Nucleus accumbens (tissue), 56 donors: ENCODE data around the gene AOC1.
A peak's percentile ranks its signal among the peaks of the same experiment; 100 is the strongest.

Source experiments
- DNase-seq, 56 donors: peaks; one replicate each; lab custom pipeline; 2025; lab: John Stamatoyannopoulos, UW

AOC1 gene

DNA sequence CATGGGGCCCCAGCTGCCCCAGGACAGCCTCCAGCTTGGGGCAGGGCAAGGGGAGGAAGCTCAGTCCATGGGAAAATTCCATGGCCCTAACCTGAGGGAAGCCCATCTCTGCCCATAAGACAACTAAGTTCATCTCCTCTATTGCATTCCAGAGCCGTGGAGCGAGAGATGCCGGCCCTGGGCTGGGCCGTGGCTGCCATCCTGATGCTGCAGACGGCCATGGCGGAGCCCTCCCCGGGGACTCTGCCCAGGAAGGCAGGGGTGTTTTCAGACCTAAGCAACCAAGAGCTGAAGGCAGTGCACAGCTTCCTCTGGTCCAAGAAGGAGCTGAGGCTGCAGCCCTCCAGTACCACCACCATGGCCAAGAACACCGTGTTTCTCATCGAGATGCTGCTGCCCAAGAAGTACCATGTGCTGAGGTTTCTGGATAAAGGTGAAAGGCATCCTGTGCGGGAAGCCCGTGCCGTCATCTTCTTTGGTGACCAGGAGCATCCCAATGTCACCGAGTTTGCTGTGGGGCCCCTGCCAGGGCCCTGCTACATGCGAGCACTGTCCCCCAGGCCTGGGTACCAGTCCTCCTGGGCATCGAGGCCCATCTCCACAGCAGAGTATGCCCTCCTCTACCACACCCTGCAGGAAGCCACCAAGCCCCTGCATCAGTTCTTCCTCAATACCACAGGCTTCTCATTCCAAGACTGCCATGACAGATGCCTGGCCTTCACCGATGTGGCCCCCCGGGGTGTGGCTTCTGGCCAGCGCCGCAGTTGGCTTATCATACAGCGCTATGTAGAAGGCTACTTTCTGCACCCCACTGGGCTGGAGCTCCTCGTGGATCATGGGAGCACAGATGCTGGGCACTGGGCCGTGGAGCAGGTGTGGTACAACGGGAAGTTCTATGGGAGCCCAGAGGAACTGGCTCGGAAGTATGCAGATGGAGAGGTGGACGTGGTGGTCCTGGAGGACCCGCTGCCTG is 4.3 kb downstream of the AOC1 start:
- DNase-seq = no peak

DNA sequence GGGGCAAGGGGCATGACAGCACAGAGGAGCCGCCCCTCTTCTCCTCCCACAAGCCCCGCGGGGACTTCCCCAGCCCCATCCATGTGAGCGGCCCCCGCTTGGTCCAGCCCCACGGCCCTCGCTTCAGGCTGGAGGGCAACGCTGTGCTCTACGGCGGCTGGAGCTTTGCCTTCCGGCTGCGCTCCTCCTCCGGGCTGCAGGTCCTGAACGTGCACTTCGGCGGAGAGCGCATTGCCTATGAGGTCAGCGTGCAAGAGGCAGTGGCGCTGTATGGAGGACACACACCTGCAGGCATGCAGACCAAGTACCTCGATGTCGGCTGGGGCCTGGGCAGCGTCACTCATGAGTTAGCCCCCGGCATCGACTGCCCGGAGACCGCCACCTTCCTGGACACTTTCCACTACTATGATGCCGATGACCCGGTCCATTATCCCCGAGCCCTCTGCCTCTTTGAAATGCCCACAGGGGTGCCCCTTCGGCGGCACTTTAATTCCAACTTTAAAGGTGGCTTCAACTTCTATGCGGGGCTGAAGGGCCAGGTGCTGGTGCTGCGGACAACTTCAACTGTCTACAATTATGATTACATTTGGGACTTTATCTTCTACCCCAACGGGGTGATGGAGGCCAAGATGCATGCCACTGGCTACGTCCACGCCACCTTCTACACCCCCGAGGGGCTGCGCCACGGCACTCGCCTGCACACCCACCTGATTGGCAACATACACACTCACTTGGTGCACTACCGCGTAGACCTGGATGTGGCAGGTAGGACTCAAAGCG is 5.1 kb downstream of the AOC1 start:
- no peak for DNase-seq

DNA sequence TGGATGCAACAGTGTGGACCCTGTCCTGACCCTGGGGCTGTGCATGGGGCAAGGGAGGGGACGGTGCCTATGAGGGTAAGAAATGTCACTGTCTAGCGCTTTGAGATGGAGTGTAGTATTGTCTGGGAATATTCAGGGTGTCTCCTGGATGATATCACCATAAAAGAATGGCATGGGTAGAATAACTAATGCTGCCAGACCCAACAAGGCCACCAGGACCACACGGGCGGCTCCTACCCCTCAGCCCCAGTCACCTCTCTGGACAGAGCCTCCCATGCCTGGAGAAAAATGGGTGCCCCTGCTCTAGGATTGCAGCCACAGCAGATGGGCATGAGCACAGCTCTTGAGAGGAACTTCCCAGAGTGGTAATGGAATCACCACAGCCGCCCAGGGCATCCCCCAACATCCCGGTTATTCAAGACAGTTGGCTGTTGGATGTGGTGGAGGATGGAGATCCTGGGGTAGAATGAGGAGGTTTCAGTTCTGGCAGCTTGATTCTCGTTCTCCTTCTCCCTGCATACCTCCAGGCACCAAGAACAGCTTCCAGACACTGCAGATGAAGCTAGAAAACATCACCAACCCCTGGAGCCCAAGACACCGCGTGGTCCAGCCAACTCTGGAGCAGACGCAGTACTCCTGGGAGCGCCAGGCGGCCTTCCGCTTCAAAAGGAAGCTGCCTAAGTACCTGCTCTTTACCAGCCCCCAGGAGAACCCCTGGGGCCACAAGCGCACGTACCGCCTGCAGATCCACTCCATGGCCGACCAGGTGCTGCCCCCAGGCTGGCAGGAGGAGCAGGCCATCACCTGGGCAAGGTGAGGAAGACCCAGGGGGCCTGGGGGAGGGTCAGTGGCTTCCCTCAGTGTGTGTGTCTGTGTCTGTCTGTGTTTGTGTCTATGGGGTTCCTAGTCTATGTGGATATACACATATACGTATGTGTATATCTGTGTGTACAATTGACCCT is 6.2 kb downstream of the AOC1 start:
- no peak for DNase-seq

DNA sequence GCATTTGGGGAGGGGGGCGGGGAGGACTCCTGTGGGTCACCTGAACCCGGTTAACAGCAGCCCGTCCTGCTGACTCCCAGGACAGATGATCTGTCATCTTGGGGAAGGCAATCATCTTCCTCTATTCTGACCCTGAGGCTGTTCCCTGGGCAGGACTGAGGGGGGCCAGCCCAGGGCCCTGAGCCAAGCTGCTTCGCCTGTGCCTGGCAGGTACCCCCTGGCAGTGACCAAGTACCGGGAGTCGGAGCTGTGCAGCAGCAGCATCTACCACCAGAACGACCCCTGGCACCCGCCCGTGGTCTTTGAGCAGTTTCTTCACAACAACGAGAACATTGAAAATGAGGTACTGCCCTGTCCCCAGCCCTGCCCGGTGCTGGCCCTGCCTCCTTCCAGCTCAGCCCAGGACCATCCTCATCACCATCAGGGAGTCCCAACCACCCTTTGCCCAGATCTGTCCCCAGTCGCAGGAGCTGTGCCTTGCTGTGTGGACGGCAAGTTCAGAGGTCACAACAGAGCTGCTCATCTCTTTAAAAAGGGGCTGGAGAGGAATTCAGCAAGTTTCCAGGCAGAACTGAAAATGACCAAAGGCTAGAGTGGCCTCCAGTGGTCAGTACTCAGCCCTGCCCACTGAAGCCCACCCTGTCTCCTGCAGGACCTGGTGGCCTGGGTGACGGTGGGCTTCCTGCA is 8.1 kb downstream of the AOC1 start:
- DNase-seq = no peak

DNA sequence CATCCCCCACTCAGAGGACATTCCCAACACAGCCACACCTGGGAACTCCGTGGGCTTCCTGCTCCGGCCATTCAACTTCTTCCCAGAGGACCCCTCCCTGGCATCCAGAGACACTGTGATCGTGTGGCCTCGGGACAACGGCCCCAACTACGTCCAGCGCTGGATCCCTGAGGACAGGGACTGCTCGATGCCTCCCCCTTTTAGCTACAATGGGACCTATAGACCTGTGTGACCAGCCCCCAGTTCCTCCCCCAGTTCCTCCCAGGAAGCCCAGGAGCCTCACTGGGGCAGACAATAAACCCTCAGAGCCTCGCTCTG is 8.6 kb downstream of the AOC1 start:
- no peak for DNase-seq

DNA sequence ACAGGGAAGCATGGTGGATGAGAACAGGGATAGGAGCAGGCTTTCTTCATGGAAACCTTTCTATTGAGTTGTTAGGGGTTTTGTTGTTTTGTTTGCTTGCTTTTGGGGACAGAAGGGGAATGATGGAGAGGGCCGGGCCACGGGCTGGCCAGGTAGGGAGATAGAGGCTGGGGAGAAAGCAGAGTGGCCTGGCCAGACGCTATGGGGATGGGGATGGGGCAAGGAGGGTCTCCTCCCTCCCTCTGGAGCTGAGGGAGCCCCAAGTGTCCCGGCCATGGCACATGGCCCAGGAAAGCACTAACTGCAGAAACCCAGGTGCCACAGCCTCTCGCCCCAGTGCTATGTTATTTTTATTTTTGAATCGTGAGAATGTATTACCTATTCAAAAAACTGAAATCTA is 10.0 kb downstream of the AOC1 start:
- no peak for DNase-seq

DNA sequence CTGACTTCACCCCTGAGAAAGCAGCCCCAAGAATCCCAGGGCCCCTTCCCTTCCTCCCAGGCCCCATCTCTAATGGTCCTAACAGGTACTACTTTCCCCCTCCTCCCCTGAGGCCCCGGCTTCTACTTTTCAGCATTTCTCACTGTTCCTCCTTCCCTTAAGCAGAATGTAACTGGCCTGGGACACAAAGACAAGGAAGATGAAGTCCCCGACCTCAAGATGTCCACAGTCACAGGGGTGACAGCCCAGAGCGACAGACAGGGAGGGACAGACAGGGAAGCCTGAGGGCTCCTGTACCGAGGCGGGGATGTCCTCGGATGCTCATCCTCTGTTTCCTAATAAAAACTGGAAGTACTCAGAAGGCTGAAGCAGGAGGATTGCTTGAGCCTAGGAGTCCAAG is 11.6 kb downstream of the AOC1 start:
- DNase-seq = no peak

DNA sequence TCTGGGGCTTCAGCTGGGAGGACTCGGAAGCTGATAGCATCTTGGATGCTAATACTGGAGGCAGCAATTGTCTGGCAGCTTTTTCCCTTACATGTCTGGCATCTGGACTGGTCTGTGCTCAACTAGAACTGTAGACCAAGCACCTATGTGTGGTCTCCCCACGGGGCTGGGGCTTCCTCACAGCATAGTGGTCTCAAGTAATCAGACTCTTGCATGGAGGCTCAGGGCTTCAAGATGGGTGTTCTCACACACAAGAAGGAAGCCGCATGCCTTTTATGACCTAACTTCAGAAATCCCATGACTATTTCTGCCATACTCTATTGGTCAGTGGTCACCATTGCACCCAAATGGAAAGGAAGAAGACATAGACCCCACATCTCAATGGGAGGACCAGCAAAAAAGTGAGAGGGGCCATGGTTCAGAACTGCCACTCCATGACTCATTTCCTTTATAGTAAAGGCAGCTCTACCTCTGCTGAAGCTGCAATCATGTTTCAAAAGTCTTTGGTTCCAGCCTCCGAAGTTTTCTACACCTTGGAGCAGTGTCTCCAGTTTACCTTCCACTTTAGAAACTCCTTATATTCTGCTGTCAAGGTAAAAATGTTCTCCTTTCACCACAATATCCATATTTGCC is 14.7 kb downstream of the AOC1 start:
- DNase-seq = no peak

DNA sequence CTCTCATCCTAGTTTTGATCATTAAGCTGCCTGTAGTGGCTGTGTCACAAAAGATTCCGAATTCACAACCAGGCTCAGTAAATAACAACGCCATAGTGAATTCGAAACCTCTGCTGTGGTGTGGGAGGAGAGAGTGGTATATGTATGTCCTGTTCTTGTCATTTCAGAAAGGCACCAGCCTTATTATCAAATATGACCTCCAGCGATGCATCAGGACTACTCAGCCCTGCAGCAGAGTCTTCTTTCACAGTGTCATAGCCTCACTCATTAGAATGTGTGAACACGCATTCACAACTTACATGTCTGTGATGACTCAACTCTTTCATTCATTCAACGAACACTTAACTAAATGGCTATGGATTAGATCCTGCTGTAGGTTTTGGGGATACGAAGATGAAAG is 15.3 kb downstream of the AOC1 start:
- no peak for DNase-seq

DNA sequence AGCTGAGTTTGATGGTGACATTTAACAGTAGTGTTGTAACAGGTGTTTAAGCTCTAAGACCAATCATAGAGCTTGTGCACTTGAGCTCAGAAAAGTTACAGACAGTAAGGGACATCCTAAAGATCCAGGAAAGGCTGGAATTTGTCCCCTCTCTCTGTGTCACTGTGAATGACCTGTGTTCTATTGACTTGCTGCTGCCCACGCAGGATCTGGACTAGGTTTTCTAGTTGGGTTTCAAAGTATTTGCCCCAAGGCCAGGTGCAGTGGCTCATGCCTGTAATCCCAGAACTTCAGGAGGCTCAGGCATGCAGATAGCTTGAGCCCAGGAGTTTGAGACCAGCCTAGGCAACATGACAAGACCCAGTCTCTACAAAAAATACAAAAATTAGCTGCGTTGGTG is 17.1 kb downstream of the AOC1 start:
- DNase-seq = no peak

DNA sequence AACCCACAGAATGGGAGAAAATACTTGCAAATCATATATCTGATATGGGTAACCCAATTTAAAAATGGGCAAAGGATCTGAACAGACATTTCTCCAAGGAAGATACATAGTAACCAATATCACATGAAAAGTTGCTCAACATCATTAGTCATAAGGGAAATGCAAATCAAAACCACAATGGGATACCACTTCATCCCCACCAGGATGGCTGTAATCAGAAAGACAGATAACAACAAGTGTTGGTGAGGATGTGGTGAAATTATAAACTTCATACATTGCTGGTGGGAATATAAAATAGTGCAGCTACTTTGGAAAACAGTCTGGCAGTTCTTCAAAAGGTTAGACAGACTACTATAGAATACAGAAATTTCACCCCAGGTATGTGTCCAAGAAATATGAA is 19.3 kb downstream of the AOC1 start:
- DNase-seq = no peak

DNA sequence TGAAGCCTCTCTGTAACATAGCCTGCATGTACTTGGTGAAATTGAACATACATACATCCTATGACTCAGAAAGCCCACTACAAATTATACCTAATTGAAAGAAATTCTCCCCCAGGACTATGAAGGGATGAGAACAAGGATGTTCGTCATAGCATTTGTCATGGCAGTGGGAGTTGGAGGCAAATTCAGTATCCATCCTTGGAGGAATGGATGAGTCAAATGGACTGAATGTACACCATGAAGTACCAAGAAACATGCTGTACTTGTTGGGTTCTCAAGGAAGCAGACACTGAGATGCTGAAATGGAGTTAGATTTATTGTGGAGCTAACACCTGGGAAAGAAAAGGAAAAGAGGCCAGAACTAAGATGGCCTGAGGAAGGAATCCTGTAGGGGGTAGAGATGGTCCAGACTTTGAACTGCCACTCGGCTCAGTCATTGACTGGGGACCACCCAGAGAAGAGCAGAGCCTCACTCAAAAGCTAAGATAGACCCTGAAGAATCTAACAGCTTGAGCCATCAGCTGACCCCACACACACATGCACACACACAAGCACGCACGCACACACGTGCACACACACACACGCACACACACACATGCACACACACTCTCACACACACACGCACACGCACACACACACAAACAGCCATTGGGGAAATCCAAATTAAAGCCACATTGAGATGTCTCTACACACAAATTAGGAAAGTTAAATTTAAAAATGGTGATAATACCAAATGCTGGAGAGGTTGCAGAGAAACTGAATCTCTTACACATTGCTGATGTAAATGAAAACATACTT is 22.3 kb downstream of the AOC1 start:
- no peak for DNase-seq

DNA sequence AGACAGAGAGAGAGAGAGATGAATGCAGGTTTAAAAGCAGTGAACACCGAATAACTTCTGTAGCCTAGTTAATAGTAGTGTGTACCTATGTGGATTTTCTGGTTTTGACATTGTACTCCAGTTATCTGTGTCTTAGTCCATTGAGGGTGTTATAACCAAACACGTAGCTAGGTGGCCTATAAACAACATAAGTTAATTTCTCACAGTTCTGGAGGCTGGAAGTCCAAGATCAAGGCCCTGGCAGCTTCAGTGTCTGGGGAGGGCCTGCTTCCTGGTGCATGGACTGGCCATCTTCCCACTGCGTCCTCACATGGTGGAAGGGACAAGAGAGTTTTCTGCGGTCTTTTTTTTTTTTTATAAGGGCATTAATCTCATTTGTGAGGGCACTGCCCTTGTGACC is 23.5 kb downstream of the AOC1 start:
- DNase-seq = no peak

DNA sequence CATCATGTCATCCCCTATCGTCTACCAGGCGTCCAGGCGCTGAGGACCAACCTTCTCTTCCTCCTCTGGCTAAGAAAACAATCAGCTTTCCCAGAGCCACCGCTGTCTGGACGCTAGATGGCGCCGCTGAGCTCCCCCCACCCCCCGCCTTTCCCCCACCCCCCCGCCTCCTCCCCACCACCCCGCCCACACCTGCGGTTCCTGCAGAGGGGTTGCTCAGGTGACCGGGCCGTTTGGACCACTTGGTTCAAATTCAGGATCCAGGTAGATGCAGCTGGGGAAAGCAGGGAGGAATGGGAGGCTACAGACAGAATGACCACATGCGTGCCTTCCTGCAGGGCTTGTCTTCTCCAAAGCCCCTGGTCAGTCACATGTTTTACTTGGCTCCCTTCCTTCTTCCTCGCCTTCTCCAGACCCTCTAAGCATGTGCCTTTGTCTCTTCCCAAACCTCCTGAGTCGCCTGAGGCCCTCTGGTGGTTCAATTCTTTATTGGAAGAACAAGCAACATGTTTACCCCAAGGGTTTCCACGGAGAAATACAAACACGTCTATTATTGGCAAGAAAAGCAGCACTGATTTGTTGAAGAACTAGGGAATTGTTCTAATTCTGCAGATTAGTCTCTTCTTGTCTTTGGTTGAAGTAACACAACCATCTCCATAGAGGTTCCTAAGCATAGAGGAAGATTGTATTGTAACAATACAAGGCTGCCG is 24.7 kb downstream of the AOC1 start:
- peak in 37 of 56 donors; percentile 8 to 67 (median 34) for DNase-seq

DNA sequence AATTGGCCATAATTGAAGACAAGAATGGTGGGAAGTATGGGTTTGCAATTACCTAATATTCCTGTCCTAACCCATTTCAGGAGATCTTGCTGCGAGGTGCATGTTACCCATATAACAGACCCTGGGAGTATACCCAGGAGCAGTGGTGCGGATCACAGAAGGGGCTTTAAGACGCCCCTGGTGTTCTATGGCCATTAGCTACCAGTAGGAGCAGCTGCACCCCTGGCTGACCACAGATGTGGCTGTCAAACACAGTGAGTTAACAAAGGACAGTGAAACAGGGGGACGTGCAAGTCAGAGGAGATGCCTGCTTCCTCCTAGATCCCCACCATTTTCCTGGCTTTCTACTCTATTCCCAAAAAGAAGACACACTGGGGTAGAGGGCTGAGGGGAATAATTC is 25.2 kb downstream of the AOC1 start:
- no peak for DNase-seq

DNA sequence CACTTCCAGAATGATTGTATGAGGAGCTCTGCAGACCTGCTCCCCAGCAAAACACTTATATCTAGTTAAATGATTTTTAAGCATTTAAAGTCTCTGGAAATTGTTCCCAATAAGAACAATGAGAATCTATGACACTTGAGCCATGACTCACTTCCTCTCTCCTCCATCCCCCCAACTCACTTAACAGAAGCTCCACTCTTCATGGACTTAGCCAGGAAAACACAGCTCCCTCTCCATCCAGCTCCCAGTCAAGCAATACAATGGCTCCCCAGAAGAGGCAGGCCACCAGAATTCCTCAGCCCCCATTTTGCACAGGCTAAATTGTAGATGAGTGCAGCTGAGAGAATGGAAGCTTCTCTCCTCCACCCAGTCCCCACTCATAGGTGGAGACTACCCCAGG is 27.0 kb downstream of the AOC1 start:
- no peak for DNase-seq

DNA sequence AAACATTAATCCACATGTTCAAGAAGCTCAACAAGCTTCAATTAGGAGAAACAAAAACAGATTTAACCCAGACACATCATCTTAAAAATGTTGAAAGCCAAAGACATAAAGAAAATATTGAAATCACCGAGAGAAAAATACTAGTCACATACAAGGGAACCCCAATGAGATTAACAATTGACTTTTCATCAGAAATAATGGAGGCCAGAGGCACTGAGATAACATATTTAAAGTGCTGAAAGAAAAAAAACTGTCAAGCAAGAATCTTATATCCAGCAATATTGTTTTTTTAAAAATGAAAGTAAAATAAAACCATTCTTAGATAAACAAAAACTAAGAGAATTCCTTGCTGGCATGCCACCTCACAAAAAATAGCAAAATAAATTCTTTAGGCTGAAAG is 28.9 kb downstream of the AOC1 start:
- DNase-seq = no peak
